Activated B cell treated with CpG ODN at 0.5 μM for 24 hours (primary cell): Measurements from ENCODE around the gene TGIF1. TPM values are rescaled to one million over a fixed set of nuclear protein-coding genes. Genes with fewer than 3 reads are reported as not detected.
A peak's percentile ranks its signal among the peaks of the same experiment; 100 is the strongest.

Source experiments
- ATAC-seq: fragments of 200-7000 bp; cut with Tn5 transposase; one replicate; pipeline ENCODE4 v1.10.0; 2021; ENCODE audit warnings: low read depth, mild to moderate bottlenecking, moderate library complexity
- CTCF ChIA-PET: fragments of 350-600 bp; sonication (Branson Sonifier 250); formaldehyde crosslinking; loops from one replicate; lab custom pipeline; 2021; ENCODE audit warnings: antibody characterized with exemption; lab: Charles Lee
- POLR2A ChIA-PET: fragments of 350-600 bp; sonication (Branson Sonifier 250); formaldehyde crosslinking; loops from one replicate; lab custom pipeline; 2021; ENCODE audit warnings: antibody characterized with exemption; lab: Charles Lee
- DNase-seq: peaks from one replicate; pipeline ENCODE4 v3.0.0; 2022
- H3K27ac Mint-ChIP-seq: one replicate; pipeline ENCODE4 v1.8.0; 2020; ENCODE audit warnings: mixed read lengths
- H3K27me3 Mint-ChIP-seq: one replicate; pipeline ENCODE4 v1.8.0; 2021; ENCODE audit warnings: mixed read lengths
- H3K36me3 Mint-ChIP-seq: one replicate; pipeline ENCODE4 v1.8.0; 2021; ENCODE audit warnings: low read depth, mixed read lengths
- H3K4me1 Mint-ChIP-seq: one replicate; pipeline ENCODE4 v1.8.0; 2021; ENCODE audit warnings: mixed read lengths
- H3K4me3 Mint-ChIP-seq: one replicate; pipeline ENCODE4 v1.8.0; 2020; ENCODE audit warnings: mild to moderate bottlenecking, mixed read lengths
- H3K9me3 Mint-ChIP-seq: one replicate; pipeline ENCODE4 v1.8.0; 2020; ENCODE audit warnings: mixed read lengths
- intact Hi-C: fragments of 100-400 bp; cut with micrococcal nuclease; formaldehyde crosslinking; loops from one replicate; pipeline ENCODE4 v1.15.1; 2024
- total RNA-seq: library from RNA; stranded (reverse); gene quantifications from 2 replicates; pipeline ENCODE4 v1.2.3, GENCODE V29; 2022
- TF ChIP-seq, protein P1 (sequence below): fragments of 200-600 bp; IDR thresholded peaks from one replicate; pipeline ENCODE4 v1.8.0; 2022; ENCODE audit warnings: antibody characterized with exemption, mild to moderate bottlenecking

Gene TGIF1
- total RNA-seq, 1 donor from 2014 or later, result 76.3 TPM

DNA sequence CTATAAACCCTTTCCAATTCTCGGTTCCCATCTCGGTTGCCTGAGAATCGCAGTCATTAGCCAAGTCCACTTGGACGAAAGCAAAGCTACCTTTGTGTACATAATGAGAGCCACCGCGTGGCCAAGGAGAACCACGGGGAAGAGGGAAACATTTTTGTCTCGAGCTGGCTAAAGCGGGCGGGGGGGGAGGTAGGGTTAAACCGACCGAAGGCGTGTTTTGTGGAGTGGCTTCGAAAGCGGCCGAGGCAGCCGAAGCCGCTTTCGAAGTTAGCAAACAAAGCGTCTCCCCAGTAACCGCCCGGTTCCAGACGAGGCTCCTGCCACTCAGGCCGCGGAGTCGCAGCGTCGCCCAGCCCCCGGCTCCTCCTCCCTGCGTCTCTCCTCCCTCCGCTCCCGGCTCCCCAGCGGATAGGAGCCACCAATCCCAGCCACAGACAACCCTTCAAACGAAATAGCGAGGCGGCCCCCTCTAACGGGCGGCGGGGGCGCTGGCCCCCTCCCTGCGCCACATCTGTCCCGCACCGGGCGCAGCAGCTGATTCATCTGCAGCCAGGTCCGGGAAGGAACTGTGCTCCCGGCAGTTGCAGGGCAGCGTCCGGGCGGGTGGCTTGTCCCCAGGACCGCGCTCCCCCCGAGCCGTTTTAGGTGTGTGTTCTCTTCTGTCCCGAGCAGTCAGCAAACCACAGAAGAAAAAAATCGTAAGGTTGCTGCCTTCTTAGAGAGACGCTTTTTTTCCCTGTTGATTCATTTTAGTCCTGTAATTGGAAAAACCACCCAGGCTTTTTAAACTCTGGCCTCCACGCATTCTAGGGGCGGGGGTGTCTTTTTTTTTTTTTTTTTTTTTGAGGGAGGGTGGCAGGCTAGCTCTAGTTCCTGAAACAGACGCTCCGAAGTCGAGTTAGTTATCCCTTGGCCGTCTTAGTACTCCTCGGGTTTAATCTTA, 1.8 kb upstream of the TGIF1 start:
- TF ChIP-seq, protein P1, sequence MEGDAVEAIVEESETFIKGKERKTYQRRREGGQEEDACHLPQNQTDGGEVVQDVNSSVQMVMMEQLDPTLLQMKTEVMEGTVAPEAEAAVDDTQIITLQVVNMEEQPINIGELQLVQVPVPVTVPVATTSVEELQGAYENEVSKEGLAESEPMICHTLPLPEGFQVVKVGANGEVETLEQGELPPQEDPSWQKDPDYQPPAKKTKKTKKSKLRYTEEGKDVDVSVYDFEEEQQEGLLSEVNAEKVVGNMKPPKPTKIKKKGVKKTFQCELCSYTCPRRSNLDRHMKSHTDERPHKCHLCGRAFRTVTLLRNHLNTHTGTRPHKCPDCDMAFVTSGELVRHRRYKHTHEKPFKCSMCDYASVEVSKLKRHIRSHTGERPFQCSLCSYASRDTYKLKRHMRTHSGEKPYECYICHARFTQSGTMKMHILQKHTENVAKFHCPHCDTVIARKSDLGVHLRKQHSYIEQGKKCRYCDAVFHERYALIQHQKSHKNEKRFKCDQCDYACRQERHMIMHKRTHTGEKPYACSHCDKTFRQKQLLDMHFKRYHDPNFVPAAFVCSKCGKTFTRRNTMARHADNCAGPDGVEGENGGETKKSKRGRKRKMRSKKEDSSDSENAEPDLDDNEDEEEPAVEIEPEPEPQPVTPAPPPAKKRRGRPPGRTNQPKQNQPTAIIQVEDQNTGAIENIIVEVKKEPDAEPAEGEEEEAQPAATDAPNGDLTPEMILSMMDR, result no peak
- Mint-ChIP-seq H3K4me3 (peak overlapping the region; percentile 96), H3K4me1 (peaks cover 34% of the 10 kb centered on the region), H3K27me3 (no peaks in the 10 kb centered on the region), H3K36me3 (peaks cover 34% of the 10 kb centered on the region), H3K9me3 (no peaks in the 10 kb centered on the region), H3K27ac (peak overlapping the region; percentile 100)
- POLR2A ChIA-PET, result interaction anchor here (0.6 to 10.3 kb wide), 52 partner anchors 8 to 601 kb away, joined by 3 to 432 read pairs (median 5); partner anchors contain the start of genes MYL12A and MYL12B
- intact Hi-C loops, result loop anchor here (1.0 to 2.0 kb wide), 10 partner anchors 46 to 793 kb away; partner anchors contain the start of genes EMILIN2, LPIN2, MYL12A and SMCHD1
- ATAC-seq (peak; percentile 45), DNase-seq (peak; percentile 77)
- CTCF ChIA-PET, result interaction anchor here (0.6 to 2.7 kb wide), 16 partner anchors 9 to 218 kb away, joined by 3 to 18 read pairs (median 4); no protein-coding TSS in a partner anchor

DNA sequence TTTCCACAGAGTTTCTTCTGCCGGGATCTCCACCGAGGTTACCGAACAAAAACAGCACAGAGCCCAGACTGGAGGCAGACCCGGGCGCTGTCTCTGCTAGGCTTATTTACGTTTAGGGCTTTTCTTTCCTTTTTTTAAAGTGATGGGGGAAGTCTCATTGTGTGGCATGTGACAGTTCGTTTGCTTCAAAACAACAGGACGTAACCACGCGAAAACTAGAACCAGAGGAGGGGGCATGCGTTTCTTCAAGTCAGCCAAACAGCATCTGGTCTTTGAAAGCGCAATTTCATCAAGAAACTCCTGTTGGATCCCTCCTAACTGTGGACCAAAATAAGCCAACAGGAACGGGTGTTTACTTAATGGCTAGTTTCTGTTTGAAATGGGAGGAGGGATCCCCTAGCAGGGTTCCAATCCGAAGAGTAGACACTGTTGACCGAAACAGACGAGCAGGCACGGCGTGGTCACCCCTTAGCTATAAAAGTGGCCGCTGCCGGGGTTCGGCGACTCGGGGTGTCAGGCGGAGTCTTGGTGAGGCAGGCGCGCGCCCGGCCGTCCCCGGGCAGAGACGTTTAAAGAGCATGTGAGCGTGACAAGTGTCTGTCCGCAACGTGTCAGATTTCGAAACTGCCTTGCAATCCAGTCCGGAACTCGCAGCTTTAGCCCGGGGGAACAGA, 997 bp upstream of the TGIF1 start:
- ChIA-PET CTCF (interaction anchor here (0.6 to 2.7 kb wide), 10 partner anchors 10 to 217 kb away, joined by 3 to 18 read pairs (median 4); no protein-coding TSS in a partner anchor), POLR2A (interaction anchor here (0.6 to 10.3 kb wide), 37 partner anchors 9 to 601 kb away, joined by 3 to 432 read pairs (median 7); partner anchors contain the start of genes MYL12A and MYL12B)
- peaks cover 34% of the 10 kb centered on the region for H3K36me3 Mint-ChIP-seq
- intact Hi-C loops, result loop anchor here (1.0 to 2.0 kb wide), 10 partner anchors 47 to 794 kb away; partner anchors contain the start of genes EMILIN2, LPIN2, MYL12A and SMCHD1
- DNase-seq, result peak; percentile 54
- peak overlapping the region; percentile 100 for H3K27ac Mint-ChIP-seq
- no peaks in the 10 kb centered on the region for H3K27me3 Mint-ChIP-seq
- ATAC-seq, result peak; percentile 52
- TF ChIP-seq, protein P1, result no peak
- H3K4me3 Mint-ChIP-seq, result peak overlapping the region; percentile 96
- H3K4me1 Mint-ChIP-seq, result peaks cover 42% of the 10 kb centered on the region
- no peaks in the 10 kb centered on the region for H3K9me3 Mint-ChIP-seq

GRCh38 chr18:3449512-3450011, 410 bp upstream of the TGIF1 start:
- Mint-ChIP-seq H3K9me3 (no peaks in the 10 kb centered on the region), H3K27ac (peak overlapping the region; percentile 100), H3K4me3 (peak overlapping the region; percentile 96), H3K36me3 (peaks cover 35% of the 10 kb centered on the region), H3K4me1 (peaks cover 47% of the 10 kb centered on the region), H3K27me3 (no peaks in the 10 kb centered on the region)
- peak; percentile 19 for ATAC-seq
- peak; percentile 77 for DNase-seq
- TF ChIP-seq, protein P1, result no peak
- ChIA-PET CTCF (interaction anchor here (0.6 to 1.7 kb wide), 5 partner anchors 11 to 148 kb away, joined by 3 to 4 read pairs (median 3); no protein-coding TSS in a partner anchor), POLR2A (interaction anchor here (0.8 to 10.3 kb wide), 32 partner anchors 8 to 602 kb away, joined by 3 to 432 read pairs (median 8); partner anchors contain the start of genes MYL12A and MYL12B)
- intact Hi-C loops, result loop anchor here (2.0 to 5.0 kb wide), 8 partner anchors 45 to 807 kb away; partner anchors contain the start of genes EMILIN2, LPIN2, MYL12B and SMCHD1

DNA sequence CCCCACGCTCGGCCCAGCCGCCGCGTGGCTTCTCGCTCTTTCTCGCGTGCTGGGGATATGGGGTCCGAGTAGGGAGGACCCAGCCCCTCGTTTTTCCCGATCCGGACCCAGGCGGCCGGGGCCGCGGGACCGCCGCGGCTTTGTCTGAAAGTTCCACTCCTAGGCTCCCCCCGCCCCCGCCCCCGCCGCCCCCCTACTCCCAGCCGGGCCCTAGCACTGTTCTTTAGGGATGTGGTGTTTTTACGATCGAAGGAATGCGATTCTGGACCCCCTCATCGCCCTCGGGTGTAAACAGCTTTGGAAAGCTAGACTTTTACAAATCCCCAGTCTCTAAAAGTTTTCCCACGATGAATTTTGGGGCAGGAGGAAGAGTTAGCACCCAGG, 819 bp downstream of the TGIF1 start:
- Mint-ChIP-seq H3K27ac (peak overlapping the region; percentile 95), H3K4me3 (peak overlapping the region; percentile 93), H3K36me3 (peaks cover 39% of the 10 kb centered on the region), H3K27me3 (no peaks in the 10 kb centered on the region), H3K4me1 (peaks cover 57% of the 10 kb centered on the region), H3K9me3 (no peaks in the 10 kb centered on the region)
- intact Hi-C loops, result loop anchor here (1.0 to 5.0 kb wide), 6 partner anchors 44 to 808 kb away; partner anchors contain the start of gene MYL12B
- TF ChIP-seq, protein P1, result no peak
- ChIA-PET CTCF (interaction anchor here (1.0 to 5.4 kb wide), 2 partner anchors 144 to 215 kb away, joined by 3 to 81 read pairs; no protein-coding TSS in a partner anchor), POLR2A (interaction anchor here (0.7 to 10.3 kb wide), 20 partner anchors 43 to 795 kb away, joined by 3 to 432 read pairs (median 8); partner anchors contain the start of genes MYL12A and MYL12B)
- ATAC-seq, result no peak
- DNase-seq, result no peak
